Activated gamma-delta T cell treated with Interleukin-2 at 50 U/mL for 16 hours (primary cell): ENCODE measurements around the gene RNU6-7.

Source experiments
- DNase-seq: peaks from one replicate; pipeline ENCODE4 v3.0.0-alpha.2; 2020

The RNU6-7 gene

GRCh38 chr14:32201816-32202490, at the start of gene RNU6-7:
RNU6-7 (plus strand) TSS chr14:32202045.
- DNase-seq, result no peak

GRCh38 chr14:32166029-32166428, 35.8 kb upstream of the RNU6-7 start:
- DNase-seq, result no peak

- DNase-seq, result no peak
Measured at GRCh38 chr14:32166924-32167323, 34.9 kb upstream of the RNU6-7 start.

GRCh38 chr14:32167907-32168306, 33.9 kb upstream of the RNU6-7 start:
- no peak for DNase-seq

- no peak for DNase-seq
Measured at GRCh38 chr14:32169191-32169590, 32.7 kb upstream of the RNU6-7 start.

GRCh38 chr14:32171469-32171868, 30.4 kb upstream of the RNU6-7 start:
- DNase-seq, result no peak

- no peak for DNase-seq
Measured at GRCh38 chr14:32183151-32184058, 18.4 kb upstream of the RNU6-7 start.

GRCh38 chr14:32185097-32185496, 16.7 kb upstream of the RNU6-7 start:
- DNase-seq, result no peak

- no peak for DNase-seq
Measured at GRCh38 chr14:32186248-32186647, 15.6 kb upstream of the RNU6-7 start.

- no peak for DNase-seq
Measured at GRCh38 chr14:32189811-32190210, 12.0 kb upstream of the RNU6-7 start.

GRCh38 chr14:32190673-32191072, 11.2 kb upstream of the RNU6-7 start:
- DNase-seq, result no peak

- no peak for DNase-seq
Measured at GRCh38 chr14:32192712-32193373, 9.0 kb upstream of the RNU6-7 start.

GRCh38 chr14:32193532-32193931, 8.3 kb upstream of the RNU6-7 start:
- DNase-seq, result no peak

- DNase-seq, result no peak
Measured at GRCh38 chr14:32195636-32196035, 6.2 kb upstream of the RNU6-7 start.

- DNase-seq, result no peak
Measured at GRCh38 chr14:32197919-32198318, 3.9 kb upstream of the RNU6-7 start.

- DNase-seq, result no peak
Measured at GRCh38 chr14:32200368-32201192, 1.3 kb upstream of the RNU6-7 start.

- peak; percentile 67 for DNase-seq
Measured at GRCh38 chr14:32201193-32201815, 541 bp upstream of the RNU6-7 start.

- DNase-seq, result no peak
Measured at GRCh38 chr14:32202491-32202997, 699 bp downstream of the RNU6-7 start.

GRCh38 chr14:32202998-32203882, 1.4 kb downstream of the RNU6-7 start, which contains the start of gene RNU6-8:
RNU6-8 (minus strand) TSS chr14:32203269.
- DNase-seq, result peak; percentile 81

- DNase-seq, result peak; percentile 6
Measured at GRCh38 chr14:32203928-32204357, 2.1 kb downstream of the RNU6-7 start.

GRCh38 chr14:32205554-32205953, 3.7 kb downstream of the RNU6-7 start:
- DNase-seq, result no peak
